ENCODE results near the gene PSMA3. TPM values are rescaled to one million over a fixed set of nuclear protein-coding genes. Genes with fewer than 3 reads are reported as not detected.

Gene PSMA3
- total RNA-seq, 4 donors from 2014 or later = 78.4 to 92.2 (median 82.4) TPM

DNA sequence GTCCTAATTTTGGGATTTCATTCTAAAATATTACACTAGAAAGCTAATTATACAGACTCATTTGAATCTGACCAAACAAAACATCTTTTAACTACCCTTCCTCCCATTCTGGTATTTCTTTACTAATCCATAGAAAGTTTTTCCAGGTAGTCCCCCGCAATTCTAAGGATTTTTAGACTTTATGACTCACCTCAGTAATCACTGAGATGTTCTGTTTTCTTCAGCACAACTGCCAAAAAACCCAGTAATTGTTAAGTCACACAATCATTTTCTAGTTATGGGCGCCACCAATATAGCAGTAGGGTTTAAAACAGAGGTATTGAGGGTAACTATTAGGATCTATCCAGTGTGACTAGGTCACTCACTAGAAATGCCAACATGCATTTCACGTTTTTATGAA, 52.1 kb downstream of the PSMA3 start:
- WGBS = 6% methylated on average over 3 of the region's 3 CpGs
- Histone ChIP-seq H3K27ac (peak overlapping the region; percentile 97), H3K4me3 (peak overlapping the region; percentile 99), H3K36me3 (peaks cover 23% of the 10 kb centered on the region), H3K27me3 (no peaks in the 10 kb centered on the region), H3K9me3 (no peaks in the 10 kb centered on the region), H3K4me1 (peaks cover 40% of the 10 kb centered on the region)
- no peak for DNase-seq (ENCODE audit: low spot score in 2 of 2)
- TF ChIP-seq EP300 (IDR thresholded peaks at IDR 0.05) (no peak), POLR2AphosphoS5 (IDR thresholded peaks at IDR 0.05) (no peak), POLR2A (IDR thresholded peaks at IDR 0.05) (no peak)
- TF ChIP-seq, protein P1, sequence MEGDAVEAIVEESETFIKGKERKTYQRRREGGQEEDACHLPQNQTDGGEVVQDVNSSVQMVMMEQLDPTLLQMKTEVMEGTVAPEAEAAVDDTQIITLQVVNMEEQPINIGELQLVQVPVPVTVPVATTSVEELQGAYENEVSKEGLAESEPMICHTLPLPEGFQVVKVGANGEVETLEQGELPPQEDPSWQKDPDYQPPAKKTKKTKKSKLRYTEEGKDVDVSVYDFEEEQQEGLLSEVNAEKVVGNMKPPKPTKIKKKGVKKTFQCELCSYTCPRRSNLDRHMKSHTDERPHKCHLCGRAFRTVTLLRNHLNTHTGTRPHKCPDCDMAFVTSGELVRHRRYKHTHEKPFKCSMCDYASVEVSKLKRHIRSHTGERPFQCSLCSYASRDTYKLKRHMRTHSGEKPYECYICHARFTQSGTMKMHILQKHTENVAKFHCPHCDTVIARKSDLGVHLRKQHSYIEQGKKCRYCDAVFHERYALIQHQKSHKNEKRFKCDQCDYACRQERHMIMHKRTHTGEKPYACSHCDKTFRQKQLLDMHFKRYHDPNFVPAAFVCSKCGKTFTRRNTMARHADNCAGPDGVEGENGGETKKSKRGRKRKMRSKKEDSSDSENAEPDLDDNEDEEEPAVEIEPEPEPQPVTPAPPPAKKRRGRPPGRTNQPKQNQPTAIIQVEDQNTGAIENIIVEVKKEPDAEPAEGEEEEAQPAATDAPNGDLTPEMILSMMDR (IDR thresholded peaks at IDR 0.05) = no peak

DNA sequence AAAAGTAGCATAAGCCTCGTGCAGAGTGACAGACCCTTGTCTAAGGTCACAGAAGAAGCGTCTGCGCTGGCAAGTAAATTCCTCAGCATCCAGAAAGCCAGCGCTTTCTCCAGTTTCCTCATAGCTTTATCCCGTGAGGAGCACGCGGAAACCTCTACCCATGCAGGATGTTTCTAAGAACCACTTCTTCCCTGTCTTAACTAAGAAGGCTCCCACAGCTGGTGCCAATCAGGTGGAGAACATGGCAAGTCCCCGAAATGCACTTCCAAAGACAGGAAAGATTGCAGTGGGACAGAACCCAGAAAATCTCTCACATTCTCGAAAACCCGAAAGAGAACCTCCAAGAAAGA, 52.7 kb downstream of the PSMA3 start:
- no peaks in the 10 kb centered on the region for H3K9me3 ChIP-seq
- peak overlapping the region; percentile 99 for H3K4me3 ChIP-seq
- no peak for TF ChIP-seq POLR2A (IDR thresholded peaks at IDR 0.05)
- no peak for TF ChIP-seq POLR2AphosphoS5 (IDR thresholded peaks at IDR 0.05)
- TF ChIP-seq, protein P1 (IDR thresholded peaks at IDR 0.05) = no peak
- TF ChIP-seq EP300 (IDR thresholded peaks at IDR 0.05) = no peak
- peaks cover 23% of the 10 kb centered on the region for H3K36me3 ChIP-seq
- H3K27me3 ChIP-seq = no peaks in the 10 kb centered on the region
- under 1% methylated on average over 10 of the region's 10 CpGs for WGBS
- peaks cover 35% of the 10 kb centered on the region for H3K4me1 ChIP-seq
- DNase-seq (ENCODE audit: low spot score in 2 of 2) = peak in 1 of 2 donors; percentile 71
- peak overlapping the region; percentile 97 for H3K27ac ChIP-seq

DNA sequence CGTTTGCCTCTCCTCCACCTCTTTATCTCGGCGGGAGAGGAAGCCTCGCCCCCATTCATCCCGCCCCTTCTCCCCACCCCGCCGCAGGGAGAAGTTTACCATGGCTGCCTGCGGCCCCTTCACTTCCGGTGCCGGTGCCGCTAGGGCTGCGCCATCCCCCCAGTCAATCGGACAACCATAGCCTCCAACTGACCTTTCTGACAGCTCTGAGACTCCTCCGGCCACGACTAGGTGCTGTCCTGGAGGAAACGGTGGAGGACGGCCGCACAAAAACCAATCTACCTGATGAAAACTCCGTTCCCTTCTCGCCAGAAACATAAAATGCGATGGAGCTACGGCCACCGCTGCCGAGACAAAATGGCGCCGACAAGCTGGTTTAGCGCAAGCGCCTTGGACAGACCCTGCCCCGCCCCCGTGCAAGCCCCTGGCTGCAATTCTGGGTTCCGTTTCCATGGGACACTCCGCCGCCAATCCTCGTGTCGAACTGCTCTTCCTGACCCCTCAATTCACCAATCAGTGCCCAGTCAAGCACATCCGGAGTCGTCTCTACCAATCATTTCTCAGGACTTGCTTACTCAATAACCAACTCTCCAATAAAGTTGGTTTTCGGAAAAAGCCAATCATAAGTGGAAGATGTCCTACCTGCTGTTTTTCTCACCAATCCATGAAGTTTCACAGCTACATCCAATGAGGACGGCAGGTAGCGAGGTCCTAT, 53.3 kb downstream of the PSMA3 start:
- H3K36me3 ChIP-seq = peaks cover 22% of the 10 kb centered on the region
- H3K9me3 ChIP-seq = no peaks in the 10 kb centered on the region
- H3K4me3 ChIP-seq = peak overlapping the region; percentile 99
- peak overlapping the region; percentile 98 for H3K27ac ChIP-seq
- TF ChIP-seq, protein P1 (IDR thresholded peaks at IDR 0.05) = no peak
- TF ChIP-seq POLR2A (IDR thresholded peaks at IDR 0.05) (peak; percentile 82 to 92), POLR2AphosphoS5 (IDR thresholded peaks at IDR 0.05) (peak in 2 of 3 donors; percentile 46 to 82), EP300 (IDR thresholded peaks at IDR 0.05) (no peak)
- 0% methylated on average over 38 of the region's 40 CpGs for WGBS
- no peaks in the 10 kb centered on the region for H3K27me3 ChIP-seq
- peak; percentile 99 for DNase-seq (ENCODE audit: low spot score in 2 of 2)
- peaks cover 35% of the 10 kb centered on the region for H3K4me1 ChIP-seq

DNA sequence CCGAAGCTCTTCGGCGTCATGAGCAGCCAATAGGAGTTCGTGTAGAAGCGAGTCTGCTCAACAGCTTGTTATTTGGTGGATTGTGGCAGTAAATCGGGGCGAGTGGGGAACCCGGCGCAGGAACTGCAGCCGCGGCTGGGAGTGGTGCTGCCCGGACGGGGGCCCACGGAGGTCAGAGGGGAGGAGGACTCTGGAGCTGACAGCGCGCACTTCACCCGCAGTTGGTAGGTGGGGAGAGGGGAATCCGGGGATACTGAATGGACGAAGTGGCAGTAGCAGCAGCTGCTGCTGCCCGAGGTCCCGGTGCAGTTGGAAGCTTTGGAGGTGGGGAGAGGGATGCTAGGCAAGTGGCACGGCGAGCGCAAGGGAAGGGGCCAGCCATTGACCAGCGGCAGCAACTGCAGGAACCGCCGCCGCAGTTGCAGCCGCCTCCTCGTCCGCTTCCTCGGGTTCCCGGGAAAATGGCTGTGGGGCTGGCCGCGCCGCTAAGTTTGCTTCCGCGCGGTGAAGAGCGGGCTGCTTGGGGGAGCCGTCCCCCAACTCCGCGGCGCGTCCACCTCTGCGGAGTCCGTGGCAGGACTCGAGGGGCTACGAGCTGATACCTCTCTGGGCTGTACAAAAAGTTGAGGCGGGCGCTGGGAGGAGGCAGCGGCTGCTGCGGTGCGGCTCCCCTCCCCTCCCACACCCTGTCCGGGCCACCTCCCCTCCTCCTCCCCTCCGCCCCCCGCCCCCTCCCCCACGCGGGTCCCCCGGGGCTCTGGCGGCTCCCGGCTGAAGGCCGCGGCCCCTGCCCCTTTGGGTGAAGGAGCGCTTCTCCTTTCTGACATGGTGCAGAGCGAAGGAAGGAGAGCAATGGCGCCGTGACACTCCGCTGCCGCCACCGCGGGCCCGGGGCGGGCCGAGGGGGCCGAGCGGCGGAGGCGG, 54.1 kb downstream of the PSMA3 start, which contains the start of gene ARID4A:
Gene ARID4A, plus strand, starts transcription at position 79 of the 924 bp plus-strand sequence. CDS start 1,300 bp downstream, outside the sequence.
- peak; percentile 93 to 94 for DNase-seq (ENCODE audit: low spot score in 2 of 2)
- Histone ChIP-seq H3K9me3 (no peaks in the 10 kb centered on the region), H3K4me3 (peak within 1 kb of the TSS; percentile 99), H3K27ac (peak within 1 kb of the TSS; percentile 98), H3K4me1 (peaks cover 35% of the 10 kb centered on the region), H3K36me3 (peaks cover 18% of the 10 kb centered on the region), H3K27me3 (no peaks in the 10 kb centered on the region)
- TF ChIP-seq, protein P1 (IDR thresholded peaks at IDR 0.05) = no peak
- TF ChIP-seq POLR2AphosphoS5 (IDR thresholded peaks at IDR 0.05) = peak; percentile 19 to 82 (median 54)
- peak; percentile 43 to 84 for TF ChIP-seq POLR2A (IDR thresholded peaks at IDR 0.05)
- 0% methylated on average over 25 of the region's 79 CpGs for WGBS
